IPS-11a (cell line): ENCODE results near the gene TERC.

Experiments
- H3K4me3 ChIP-seq: one replicate; pipeline ENCODE4 v1.5.1; 2013; ENCODE audit warnings: low read depth, low read length, control low read depth

TERC gene

GRCh38 chr3:169764882-169765612 is at the start of gene TERC:
TERC (minus strand) TSS chr3:169765060.
- peak within 1 kb of the TSS; percentile 66 for H3K4me3 ChIP-seq

GRCh38 chr3:169813757-169814517 is 49.1 kb upstream of the TERC start:
- no peak overlapping the region for H3K4me3 ChIP-seq

- no peak overlapping the region for H3K4me3 ChIP-seq
These were observed 48.4 kb upstream of the TERC start for GRCh38 chr3:169813278-169813677.

- peak within 1 kb of the TSS; percentile 65 for H3K4me3 ChIP-seq
These were observed 47.7 kb upstream of the TERC start, which contains the start of the genes LRRC34 and LRRIQ4 for GRCh38 chr3:169812332-169813235. LRRC34 (minus strand) TSS chr3:169812904; CDS start chr3:169812548, 356 bp downstream. LRRIQ4 (plus strand) TSS chr3:169812870; CDS start chr3:169821922, 9,052 bp downstream.

DNA sequence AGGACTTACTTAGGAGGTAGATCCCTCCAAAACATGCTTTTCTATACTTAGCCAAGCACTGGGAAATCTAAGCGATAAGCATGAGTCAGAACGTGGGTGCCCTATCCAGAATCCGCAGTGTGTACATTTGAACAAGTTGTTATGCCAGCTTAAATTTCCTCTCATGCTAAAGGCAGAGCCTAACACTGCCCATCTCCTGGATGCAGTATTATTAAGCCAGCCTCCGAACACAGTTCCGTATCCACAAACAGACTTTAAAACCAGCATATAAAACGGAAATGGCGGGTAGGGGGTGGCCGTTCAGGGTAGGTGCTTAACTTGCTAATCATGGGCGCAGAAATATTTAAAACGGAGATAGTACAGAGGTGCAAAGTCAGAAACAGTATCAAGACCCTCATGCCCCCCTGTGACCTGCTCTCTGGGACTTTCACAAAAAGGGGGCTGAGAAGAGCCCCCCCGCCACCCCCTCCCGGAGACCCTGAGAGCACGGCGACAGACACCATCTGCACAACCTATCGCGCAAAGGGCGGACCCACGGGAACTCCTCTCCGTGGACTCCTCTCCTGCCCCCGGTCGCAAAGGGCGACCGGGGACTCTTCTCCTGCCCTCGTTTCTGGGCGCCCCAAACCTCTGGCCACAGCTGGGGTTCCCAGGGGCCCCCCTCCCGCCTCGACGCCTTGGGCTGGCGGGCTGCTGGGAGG is 46.9 kb upstream of the TERC start:
- peak overlapping the region; percentile 65 for H3K4me3 ChIP-seq

DNA sequence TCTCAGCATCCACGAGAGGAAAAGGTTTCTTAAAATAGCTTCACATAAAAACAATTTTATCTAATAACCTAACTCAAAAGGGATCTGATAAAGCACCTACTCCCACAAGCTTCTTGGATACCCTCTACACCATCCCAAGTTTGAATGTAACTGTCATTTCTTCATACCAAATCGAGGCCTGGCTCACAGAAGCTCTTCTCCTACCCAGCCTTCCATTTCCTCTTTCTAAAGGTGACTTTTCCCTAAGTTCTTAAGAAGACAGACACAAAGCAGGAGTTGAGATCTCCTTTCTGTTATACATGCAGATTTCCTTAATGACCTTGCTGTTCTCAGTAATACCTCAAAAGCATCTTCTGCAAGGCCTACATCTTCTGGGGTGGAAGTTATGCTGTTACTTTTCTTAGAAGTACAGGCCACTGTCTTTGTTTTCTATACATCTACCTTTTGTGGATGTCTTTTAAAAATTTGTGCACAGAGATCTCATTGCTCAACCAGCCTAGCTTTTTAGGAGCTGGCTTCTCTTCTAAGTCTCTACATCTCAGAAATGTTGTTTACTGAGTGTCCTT is 44.5 kb upstream of the TERC start:
- no peak overlapping the region for H3K4me3 ChIP-seq

GRCh38 chr3:169804681-169805080 is 39.8 kb upstream of the TERC start:
- H3K4me3 ChIP-seq, result no peak overlapping the region

DNA sequence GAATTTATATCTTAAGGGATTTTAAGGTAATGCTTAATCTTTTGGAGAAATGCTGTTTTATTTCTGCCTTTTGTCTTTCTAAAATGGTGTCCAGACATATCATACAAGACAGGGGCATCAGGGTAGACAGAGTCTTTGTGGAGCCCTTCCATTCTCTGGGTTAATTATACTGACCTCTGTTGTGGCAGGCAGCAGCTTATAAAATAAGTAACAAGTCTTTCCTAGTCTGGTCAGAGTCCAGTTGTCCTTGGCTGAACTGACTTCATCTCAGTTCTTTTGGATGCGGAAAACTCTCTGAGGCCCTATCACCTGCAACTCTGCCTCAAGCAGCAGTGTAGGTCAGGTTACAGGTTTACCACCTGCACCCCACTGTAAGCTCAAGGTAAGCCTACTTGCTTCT is 27.5 kb upstream of the TERC start:
- H3K4me3 ChIP-seq, result no peak overlapping the region

DNA sequence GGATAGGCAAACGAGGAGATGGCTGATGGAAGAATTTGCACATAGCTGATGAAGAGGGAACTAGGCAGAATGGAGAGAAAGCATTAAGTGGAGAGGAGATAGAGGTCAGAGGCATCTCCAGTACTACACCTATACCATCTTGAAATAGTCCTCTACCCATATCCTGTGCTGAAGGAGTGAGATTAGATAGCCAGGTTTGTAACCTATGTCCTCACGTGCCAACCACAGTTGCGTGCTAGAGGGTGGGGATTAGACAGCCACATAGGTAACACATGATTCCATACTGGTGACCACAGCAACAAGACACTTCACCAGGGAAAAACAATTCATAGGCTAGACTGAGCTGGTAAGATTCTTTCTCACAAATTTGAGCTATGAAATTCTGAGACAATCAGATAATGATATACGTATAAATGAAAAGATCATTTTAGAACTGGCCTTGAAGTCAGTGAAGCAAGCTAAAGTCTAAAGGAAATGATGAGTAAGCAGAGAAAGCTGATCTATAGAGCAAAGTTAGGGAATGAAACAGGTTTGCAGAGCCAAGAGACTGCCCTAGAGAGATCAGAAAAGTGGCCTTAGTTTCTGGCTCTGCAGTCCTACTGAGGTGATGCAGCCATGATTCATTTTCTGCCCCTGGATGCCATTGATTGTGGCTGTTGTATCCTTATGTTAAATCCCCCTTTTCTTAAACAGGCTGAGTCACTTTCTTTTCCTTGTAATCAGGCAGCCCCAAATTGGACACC is 26.0 kb upstream of the TERC start:
- H3K4me3 ChIP-seq, result no peak overlapping the region

DNA sequence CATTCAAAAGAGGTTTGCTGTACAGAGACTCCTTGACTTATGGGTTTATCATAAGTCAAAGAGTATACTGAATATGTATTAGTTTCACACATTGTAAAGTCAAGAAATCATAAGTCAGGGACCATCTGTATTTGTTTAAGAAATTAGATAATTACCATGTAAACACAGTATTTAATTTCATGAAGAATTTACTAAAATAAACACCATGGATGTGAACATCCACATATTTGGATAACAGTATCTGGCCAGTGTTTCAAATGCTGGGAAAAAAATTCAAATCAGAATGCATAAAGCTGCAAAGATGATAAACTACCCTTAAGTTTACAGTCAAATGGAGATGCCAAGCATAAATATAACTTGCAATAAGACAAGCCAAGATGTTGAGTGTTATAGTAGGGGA is 25.4 kb upstream of the TERC start:
- H3K4me3 ChIP-seq, result no peak overlapping the region

DNA sequence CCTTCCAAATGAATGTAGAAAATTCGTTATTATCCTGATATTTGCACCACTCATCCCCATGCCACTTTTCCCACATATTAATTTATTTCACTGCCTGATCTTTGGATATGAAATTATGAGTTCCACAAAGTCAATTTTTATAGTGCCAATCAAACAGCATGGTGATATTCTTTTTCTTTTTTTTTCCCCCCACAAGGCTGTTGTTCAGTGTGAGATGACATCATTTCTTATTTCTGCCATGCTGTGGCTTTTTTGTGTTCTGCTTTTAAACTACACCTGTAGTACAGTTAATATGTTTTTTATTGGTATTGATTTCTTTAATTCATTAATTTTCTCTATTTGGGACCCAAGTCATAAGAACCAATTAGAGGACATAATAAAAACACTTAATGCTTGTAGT is 22.9 kb upstream of the TERC start:
- H3K4me3 ChIP-seq, result no peak overlapping the region

DNA sequence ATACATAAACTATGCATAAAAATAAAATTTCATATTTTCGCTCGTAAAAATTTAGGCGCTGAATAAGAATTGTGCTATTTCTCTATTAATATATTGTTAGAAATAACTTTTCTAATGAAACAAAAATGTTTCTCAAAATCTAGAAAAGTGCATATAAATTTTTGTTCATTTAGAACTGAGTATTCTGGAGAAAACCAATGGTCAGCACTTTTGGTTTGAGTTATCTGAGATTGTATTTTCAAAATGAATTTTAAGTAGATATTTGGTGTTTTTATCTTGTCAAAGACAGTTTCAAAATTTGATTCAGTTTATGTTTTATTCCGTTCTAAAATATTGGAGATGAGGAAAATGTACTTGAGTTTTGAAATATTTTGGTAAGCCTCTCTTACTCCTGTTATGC is 22.3 kb upstream of the TERC start:
- H3K4me3 ChIP-seq, result no peak overlapping the region

DNA sequence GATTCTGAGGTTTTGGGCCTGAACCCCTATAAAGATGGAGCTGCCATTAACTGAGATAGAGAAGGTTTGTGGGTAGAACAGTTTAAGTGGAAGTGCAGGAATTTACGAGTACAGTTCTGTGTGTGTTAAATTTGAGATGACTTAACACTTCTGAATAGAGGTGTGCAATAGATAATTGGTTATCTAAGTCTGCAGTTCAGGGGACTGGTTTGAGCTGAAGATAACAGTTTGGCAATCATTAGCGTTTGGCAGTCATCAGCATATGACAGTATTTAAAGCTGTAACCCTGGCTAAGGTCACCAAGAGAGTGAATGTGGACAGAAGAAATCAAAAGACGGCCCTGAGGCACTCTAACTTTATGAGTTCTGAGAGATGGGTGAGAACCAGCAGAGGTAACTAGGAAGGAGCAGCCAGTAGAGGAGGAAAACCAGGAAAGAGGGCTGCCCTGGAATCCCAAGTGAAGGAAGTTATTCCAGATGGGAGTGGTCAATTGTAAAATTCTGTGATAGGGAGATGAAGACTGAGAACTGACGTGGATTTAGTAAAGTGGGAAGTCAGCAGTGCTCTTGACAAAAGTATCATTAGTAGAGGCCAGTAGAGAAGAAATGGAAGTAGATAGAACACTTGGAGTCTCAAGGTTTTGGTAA is 16.5 kb upstream of the TERC start:
- no peak overlapping the region for H3K4me3 ChIP-seq

GRCh38 chr3:169780742-169781141 is 15.9 kb upstream of the TERC start:
- H3K4me3 ChIP-seq, result no peak overlapping the region

GRCh38 chr3:169777822-169778221 is 13.0 kb upstream of the TERC start:
- no peak overlapping the region for H3K4me3 ChIP-seq

DNA sequence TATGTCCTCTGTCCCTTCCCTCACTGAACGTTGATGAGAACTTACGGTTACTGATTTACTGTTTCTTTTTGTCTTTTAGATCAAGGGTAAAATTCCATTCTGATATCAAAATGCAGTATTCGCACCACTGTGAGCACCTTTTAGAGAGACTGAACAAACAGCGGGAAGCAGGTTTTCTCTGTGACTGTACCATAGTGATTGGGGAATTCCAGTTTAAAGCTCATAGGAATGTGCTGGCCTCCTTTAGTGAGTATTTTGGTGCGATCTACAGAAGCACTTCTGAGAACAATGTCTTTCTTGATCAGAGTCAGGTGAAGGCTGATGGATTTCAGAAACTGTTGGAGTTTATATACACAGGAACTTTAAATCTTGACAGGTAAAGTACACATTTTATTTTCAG is 9.3 kb upstream of the TERC start:
- peak overlapping the region; percentile 95 for H3K4me3 ChIP-seq

GRCh38 chr3:169772897-169773816 is 8.3 kb upstream of the TERC start, which contains the start of gene MYNN:
MYNN (plus strand) TSS chr3:169773396; CDS start chr3:169774296, 900 bp downstream.
- H3K4me3 ChIP-seq, result peak within 1 kb of the TSS; percentile 95
